ENCODE results near the gene WNT10A.

DNA sequence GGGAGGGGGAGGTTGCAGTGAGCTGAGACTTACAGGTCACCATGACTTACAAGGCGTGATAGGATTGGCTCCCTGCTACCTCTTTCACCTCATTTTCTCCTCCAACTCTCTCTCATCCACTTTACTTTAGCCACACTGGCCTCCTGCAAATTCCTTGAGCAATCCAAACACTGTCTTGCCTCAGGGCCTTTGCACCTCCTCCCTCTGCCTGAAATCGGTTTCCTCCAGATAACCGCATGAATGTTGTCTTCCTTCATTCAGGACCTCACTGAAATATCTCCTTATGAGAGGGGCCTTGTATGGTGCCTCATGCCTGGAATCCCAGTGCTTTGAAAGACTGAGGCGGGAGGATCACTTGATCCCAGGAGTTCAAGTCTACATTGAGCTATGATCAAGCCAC is 21.8 kb downstream of the WNT10A start:
- TF ChIP-seq, protein P1, sequence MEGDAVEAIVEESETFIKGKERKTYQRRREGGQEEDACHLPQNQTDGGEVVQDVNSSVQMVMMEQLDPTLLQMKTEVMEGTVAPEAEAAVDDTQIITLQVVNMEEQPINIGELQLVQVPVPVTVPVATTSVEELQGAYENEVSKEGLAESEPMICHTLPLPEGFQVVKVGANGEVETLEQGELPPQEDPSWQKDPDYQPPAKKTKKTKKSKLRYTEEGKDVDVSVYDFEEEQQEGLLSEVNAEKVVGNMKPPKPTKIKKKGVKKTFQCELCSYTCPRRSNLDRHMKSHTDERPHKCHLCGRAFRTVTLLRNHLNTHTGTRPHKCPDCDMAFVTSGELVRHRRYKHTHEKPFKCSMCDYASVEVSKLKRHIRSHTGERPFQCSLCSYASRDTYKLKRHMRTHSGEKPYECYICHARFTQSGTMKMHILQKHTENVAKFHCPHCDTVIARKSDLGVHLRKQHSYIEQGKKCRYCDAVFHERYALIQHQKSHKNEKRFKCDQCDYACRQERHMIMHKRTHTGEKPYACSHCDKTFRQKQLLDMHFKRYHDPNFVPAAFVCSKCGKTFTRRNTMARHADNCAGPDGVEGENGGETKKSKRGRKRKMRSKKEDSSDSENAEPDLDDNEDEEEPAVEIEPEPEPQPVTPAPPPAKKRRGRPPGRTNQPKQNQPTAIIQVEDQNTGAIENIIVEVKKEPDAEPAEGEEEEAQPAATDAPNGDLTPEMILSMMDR (IDR thresholded peaks at IDR 0.05): no peak
- TF ChIP-seq POLR2A (IDR thresholded peaks at IDR 0.05): no peak

Measured in testis (tissue), 2 donors.